Panc1 (cell line): ENCODE results near the gene STXBP4. TPM values are rescaled to one million over a fixed set of nuclear protein-coding genes. Genes with fewer than 3 reads are reported as not detected.

Source experiments
- ATAC-seq: fragments of 200-7000 bp; cut with Tn5 transposase; 2 replicates; pipeline ENCODE4 v1.9.1; 2020; ENCODE audit warnings: mild to moderate bottlenecking, moderate library complexity
- BruUV-seq: library from RNA; stranded (reverse); fragments of 400-500 nt; replicated peaks from 2 replicates; lab custom pipeline; 2021; lab: Mats Ljungman, UMichigan
- CTCF ChIA-PET: fragments of 300-600 bp; sonication (Branson Sonifier 250); formaldehyde crosslinking; loops from one replicate; lab custom pipeline; 2022; ENCODE audit warnings: antibody characterized with exemption; lab: Charles Lee
- POLR2A ChIA-PET: fragments of 300-600 bp; sonication (Branson Sonifier 250); formaldehyde crosslinking; loops from one replicate; lab custom pipeline; 2022; ENCODE audit warnings: antibody characterized with exemption; lab: Charles Lee
- DNase-seq: peaks from one replicate; pipeline ENCODE4 v3.0.0-alpha.2; 2010; ENCODE audit warnings: low read depth, low spot score
- H3K27ac ChIP-seq: 2 replicates; pipeline ENCODE4 v1.5.1; 2011; ENCODE audit warnings: mild to moderate bottlenecking, low read length, inconsistent platforms
- H3K27me3 ChIP-seq: fragments of 200-500 bp; sonication (Bioruptor generic); 2 replicates; pipeline ENCODE4 v1.6.0; 2014; ENCODE audit warnings: low read length, inconsistent platforms; ENCODE audit not compliant: control insufficient read depth, insufficient read depth
- H3K36me3 ChIP-seq: fragments of 200-500 bp; sonication (Bioruptor generic); 2 replicates; pipeline ENCODE4 v1.5.1; 2014; ENCODE audit warnings: inconsistent platforms, mild to moderate bottlenecking, low read length, moderate library complexity; ENCODE audit not compliant: control insufficient read depth, insufficient read depth
- H3K4me1 ChIP-seq: 2 replicates; pipeline ENCODE4 v1.5.1; 2011; ENCODE audit warnings: inconsistent platforms, mild to moderate bottlenecking, low read length, moderate library complexity; ENCODE audit not compliant: control insufficient read depth, insufficient read depth
- H3K4me3 ChIP-seq, 2 experiments: 2 replicates each; pipeline ENCODE4 v1.5.1; 2011 to 2012; ENCODE audit warnings: low read depth in 2 of 2, low read length in 2 of 2, mild to moderate bottlenecking in 2 of 2, inconsistent platforms in 1 of 2, moderate library complexity in 1 of 2
- H3K9me3 ChIP-seq: fragments of 200-500 bp; sonication (Bioruptor generic); 2 replicates; pipeline ENCODE4 v1.5.1; 2014; ENCODE audit warnings: low read depth, mild to moderate bottlenecking, inconsistent platforms, low read length, moderate library complexity; ENCODE audit not compliant: control insufficient read depth, insufficient read depth
- CTCF ChIP-seq: fragments of 450-650 bp; IDR thresholded peaks from 2 replicates; pipeline ENCODE4 v1.5.1; 2017; ENCODE audit warnings: mild to moderate bottlenecking
- POLR2AphosphoS5 ChIP-seq: IDR thresholded peaks from 2 replicates; pipeline ENCODE4 v1.6.1; 2012; ENCODE audit warnings: mild to moderate bottlenecking, low read depth, low read length, moderate library complexity
- REST ChIP-seq, 2 experiments: IDR thresholded peaks; 2 replicates each; pipeline ENCODE4 v1.6.1; 2011 to 2012; ENCODE audit warnings: low read depth in 2 of 2, control low read depth in 1 of 2, low read length in 1 of 2, mild to moderate bottlenecking in 1 of 2, moderate library complexity in 1 of 2; ENCODE audit not compliant: insufficient read depth in 1 of 2
- SIN3A ChIP-seq: IDR thresholded peaks from 2 replicates; pipeline ENCODE4 v1.6.1; 2012; ENCODE audit warnings: low read depth, mild to moderate bottlenecking, low read length, moderate library complexity, borderline replicate concordance; ENCODE audit not compliant: insufficient read depth
- TCF7L2 ChIP-seq: IDR thresholded peaks from 2 replicates; pipeline ENCODE4 v1.6.1; 2011; ENCODE audit warnings: mild to moderate bottlenecking, low read depth, low read length, inconsistent platforms
- in situ Hi-C: cut with HindIII; loops from 2 replicates; pipeline ENCODE4 v1.10.0; 2016; ENCODE audit warnings: low sequenced_read_pairs, low pct_unique_long_range_greater_than_20kb
- intact Hi-C: fragments of 100-400 bp; cut with micrococcal nuclease; formaldehyde crosslinking; loops from one replicate; pipeline ENCODE4 v1.10.0; 2022; ENCODE audit not compliant: unreplicated experiment
- total RNA-seq: library from RNA; stranded (reverse); gene quantifications from one replicate; pipeline ENCODE4 v1.2.1, GENCODE V29; 2021; ENCODE audit not compliant: unreplicated experiment

The STXBP4 gene
- total RNA-seq, 1 experiment from 2014 or later, result 12.8 TPM

- H3K36me3 ChIP-seq, result no peaks in the 10 kb centered on the region
- DNase-seq (no peak), ATAC-seq (no peak)
- BruUV-seq, result no TSS peak
- H3K27me3 ChIP-seq, result no peaks in the 10 kb centered on the region
- intact Hi-C loops, result no loop called here
- no peak overlapping the region for H3K4me3 ChIP-seq
- CTCF ChIA-PET, result no interaction called here
- H3K4me1 ChIP-seq, result no peaks in the 10 kb centered on the region
- POLR2A ChIA-PET, result no interaction called here
- H3K9me3 ChIP-seq, result no peaks in the 10 kb centered on the region
- in situ Hi-C loops, result no loop called here
- TF ChIP-seq POLR2AphosphoS5, result no peak
- TF ChIP-seq SIN3A, result no peak
- TF ChIP-seq TCF7L2, result no peak
- no peak overlapping the region for H3K27ac ChIP-seq
These were observed 120.7 kb downstream of the STXBP4 start for GRCh38 chr17:55089256-55089655.

- no TSS peak for BruUV-seq
- no peak overlapping the region for H3K4me3 ChIP-seq
- intact Hi-C loops (no loop called here), in situ Hi-C loops (no loop called here)
- H3K27me3 ChIP-seq, result no peaks in the 10 kb centered on the region
- no peak for TF ChIP-seq POLR2AphosphoS5
- TF ChIP-seq SIN3A, result no peak
- no peak for TF ChIP-seq REST (IDR thresholded peaks at IDR 0.05; ENCODE audit: insufficient read depth in 1 of 2, low read depth in 2 of 2, low read length in 1 of 2)
- no peak for TF ChIP-seq TCF7L2
- TF ChIP-seq CTCF, result no peak
- H3K36me3 ChIP-seq, result no peaks in the 10 kb centered on the region
- H3K4me1 ChIP-seq, result no peaks in the 10 kb centered on the region
- CTCF ChIA-PET, result no interaction called here
- ATAC-seq (no peak), DNase-seq (no peak)
- POLR2A ChIA-PET, result no interaction called here
- H3K27ac ChIP-seq, result no peak overlapping the region
- no peaks in the 10 kb centered on the region for H3K9me3 ChIP-seq
These were observed 121.5 kb downstream of the STXBP4 start for GRCh38 chr17:55090079-55090492.

- DNase-seq, result no peak
- CTCF ChIA-PET, result no interaction called here
- Histone ChIP-seq H3K9me3 (no peaks in the 10 kb centered on the region), H3K27me3 (no peaks in the 10 kb centered on the region), H3K4me3 (no peak overlapping the region), H3K4me1 (no peaks in the 10 kb centered on the region), H3K27ac (no peak overlapping the region), H3K36me3 (no peaks in the 10 kb centered on the region)
- BruUV-seq, result no TSS peak
- no peak for ATAC-seq
- intact Hi-C loops (no loop called here), in situ Hi-C loops (no loop called here)
- POLR2A ChIA-PET, result no interaction called here
- TF ChIP-seq CTCF (no peak), POLR2AphosphoS5 (no peak), TCF7L2 (no peak), SIN3A (no peak), REST (IDR thresholded peaks at IDR 0.05; ENCODE audit: insufficient read depth in 1 of 2, low read depth in 2 of 2, low read length in 1 of 2) (no peak)
These were observed 124.8 kb downstream of the STXBP4 start for GRCh38 chr17:55093353-55093752.
